ENCODE results near the gene TEKT1. TPM values are rescaled to one million over a fixed set of nuclear protein-coding genes. Genes with fewer than 3 reads are reported as not detected.
"Not testable (repeated sequence)": the region's sequence is repeated elsewhere in the genome, so short reads cannot be mapped to it uniquely, and the experiment has no call there.

The TEKT1 gene
- total RNA-seq (2014; rRNA removed; shearing (Covaris generic); ENCODE audit: low replicate concordance), result not detected in 2 replicates

- no peak within 1 kb of the TSS for H3K4me3 ChIP-seq
- DNase-seq, result peak; percentile 51
- no peaks in the 10 kb centered on the region for H3K9me3 ChIP-seq
- H3K27me3 ChIP-seq, result peaks cover 27% of the 10 kb centered on the region
- H3K36me3 ChIP-seq, result no peaks in the 10 kb centered on the region
Observed at GRCh38 chr17:6831661-6832263, at the start of gene TEKT1. TEKT1 (minus strand) TSS chr17:6831729; CDS start chr17:6830376, 1,353 bp downstream.

GRCh38 chr17:6879221-6879975 lies 47.9 kb upstream of the TEKT1 start:
- not testable (repeated sequence) for H3K9me3 ChIP-seq, H3K4me3 ChIP-seq, H3K36me3 ChIP-seq, DNase-seq, H3K27me3 ChIP-seq

GRCh38 chr17:6875276-6875675 lies 43.7 kb upstream of the TEKT1 start:
- DNase-seq, H3K27me3 ChIP-seq, H3K9me3 ChIP-seq, H3K4me3 ChIP-seq, H3K36me3 ChIP-seq: not testable (repeated sequence)

GRCh38 chr17:6872936-6873335 lies 41.4 kb upstream of the TEKT1 start:
- no peak for DNase-seq

GRCh38 chr17:6870841-6871240 lies 39.3 kb upstream of the TEKT1 start:
- DNase-seq, result no peak
- H3K36me3 ChIP-seq, result no peaks in the 10 kb centered on the region
- no peaks in the 10 kb centered on the region for H3K27me3 ChIP-seq
- H3K4me3 ChIP-seq, result no peak overlapping the region
- no peaks in the 10 kb centered on the region for H3K9me3 ChIP-seq

More at GRCh38 chr17:6872936-6873335, 41.4 kb upstream of the TEKT1 start:
- Histone ChIP-seq H3K27me3 (no peaks in the 10 kb centered on the region), H3K9me3 (no peaks in the 10 kb centered on the region), H3K36me3 (no peaks in the 10 kb centered on the region), H3K4me3 (no peak overlapping the region)

- Histone ChIP-seq H3K36me3 (no peaks in the 10 kb centered on the region), H3K27me3 (no peaks in the 10 kb centered on the region), H3K4me3 (no peak overlapping the region), H3K9me3 (no peaks in the 10 kb centered on the region)
- DNase-seq, result no peak
Observed at GRCh38 chr17:6868582-6868981, 37.1 kb upstream of the TEKT1 start.

- no peak for DNase-seq
- no peaks in the 10 kb centered on the region for H3K36me3 ChIP-seq
- H3K9me3 ChIP-seq, result no peaks in the 10 kb centered on the region
- H3K27me3 ChIP-seq, result no peaks in the 10 kb centered on the region
- H3K4me3 ChIP-seq, result no peak overlapping the region
Observed at GRCh38 chr17:6867849-6868248, 36.3 kb upstream of the TEKT1 start.

- no peak for DNase-seq
- Histone ChIP-seq H3K9me3 (no peaks in the 10 kb centered on the region), H3K27me3 (0 out of 2 replicates have a peak, but pooled peaks cover 3% of the 10 kb centered on the region), H3K36me3 (no peaks in the 10 kb centered on the region), H3K4me3 (no peak overlapping the region)
Observed at GRCh38 chr17:6862825-6863224, 31.3 kb upstream of the TEKT1 start.

GRCh38 chr17:6862122-6862521 lies 30.6 kb upstream of the TEKT1 start:
- DNase-seq, result no peak
- Histone ChIP-seq H3K4me3 (no peak overlapping the region), H3K27me3 (0 out of 2 replicates have a peak, but pooled peaks cover 3% of the 10 kb centered on the region), H3K9me3 (no peaks in the 10 kb centered on the region), H3K36me3 (no peaks in the 10 kb centered on the region)

GRCh38 chr17:6857904-6858303 lies 26.4 kb upstream of the TEKT1 start:
- Histone ChIP-seq H3K4me3 (no peak overlapping the region), H3K9me3 (no peaks in the 10 kb centered on the region), H3K36me3 (no peaks in the 10 kb centered on the region), H3K27me3 (0 out of 2 replicates have a peak, but pooled peaks cover 3% of the 10 kb centered on the region)
- no peak for DNase-seq

- Histone ChIP-seq H3K27me3 (0 out of 2 replicates have a peak, but pooled peaks cover 3% of the 10 kb centered on the region), H3K4me3 (no peak overlapping the region)
- no peak for DNase-seq
Observed at GRCh38 chr17:6857336-6857735, 25.8 kb upstream of the TEKT1 start.

GRCh38 chr17:6856051-6856450 lies 24.5 kb upstream of the TEKT1 start:
- Histone ChIP-seq H3K36me3 (no peaks in the 10 kb centered on the region), H3K4me3 (no peak overlapping the region), H3K27me3 (0 out of 2 replicates have a peak, but pooled peaks cover 3% of the 10 kb centered on the region), H3K9me3 (no peaks in the 10 kb centered on the region)
- DNase-seq, result no peak

More at GRCh38 chr17:6857336-6857735, 25.8 kb upstream of the TEKT1 start:
- Histone ChIP-seq H3K36me3 (no peaks in the 10 kb centered on the region), H3K9me3 (no peaks in the 10 kb centered on the region)

GRCh38 chr17:6853764-6854442 lies 22.4 kb upstream of the TEKT1 start:
- Histone ChIP-seq H3K36me3 (no peaks in the 10 kb centered on the region), H3K4me3 (no peak overlapping the region), H3K27me3 (no peaks in the 10 kb centered on the region), H3K9me3 (no peaks in the 10 kb centered on the region)
- DNase-seq, result peak; percentile 2

GRCh38 chr17:6848545-6849179 lies 17.1 kb upstream of the TEKT1 start:
- H3K36me3 ChIP-seq, H3K27me3 ChIP-seq, H3K4me3 ChIP-seq, DNase-seq, H3K9me3 ChIP-seq: not testable (repeated sequence)

- not testable (repeated sequence) for H3K36me3 ChIP-seq, H3K27me3 ChIP-seq, DNase-seq, H3K9me3 ChIP-seq, H3K4me3 ChIP-seq
Observed at GRCh38 chr17:6846138-6846537, 14.6 kb upstream of the TEKT1 start.

- H3K27me3 ChIP-seq, result peaks cover 12% of the 10 kb centered on the region
- H3K9me3 ChIP-seq, DNase-seq, H3K4me3 ChIP-seq, H3K36me3 ChIP-seq: not testable (repeated sequence)
Observed at GRCh38 chr17:6844406-6844805, 12.9 kb upstream of the TEKT1 start.
